HepG2 (cell line): Measurements from ENCODE around the gene ZNF563. TPM values are rescaled to one million over a fixed set of nuclear protein-coding genes. Genes with fewer than 3 reads are reported as not detected.

Experiments
- ATAC-seq: fragments of 200-7000 bp; cut with Tn5 transposase; 3 replicates; pipeline ENCODE4 v1.9.1; 2020; ENCODE audit warnings: mild to moderate bottlenecking, moderate library complexity
- BruUV-seq: library from RNA; stranded (reverse); fragments of 400-500 nt; replicated peaks from 2 replicates; lab custom pipeline; 2021; lab: Mats Ljungman, UMichigan
- CTCF ChIA-PET: fragments of 300-600 bp; formaldehyde crosslinking; extraction: SDS; loops from one replicate; lab custom pipeline; 2021; ENCODE audit warnings: low total read pairs, inconsistent platforms, low intra/inter-chr PET ratio; lab: Yijun Ruan, JAX
- POLR2A ChIA-PET: fragments of 350-600 bp; sonication (Branson Sonifier 250); formaldehyde crosslinking; loops from one replicate; lab custom pipeline; 2020; ENCODE audit warnings: antibody characterized with exemption, inconsistent platforms; lab: Yijun Ruan, JAX
- DNase-seq: peaks from one replicate; pipeline ENCODE4 v3.0.0-alpha.2; 2015; ENCODE audit warnings: low spot score
- FAIRE-seq: peaks from 3 replicates; lab custom pipeline; 2011; peaks lifted over from hg19 to GRCh38; lab: Jason Lieb, UNC
- H2AFZ ChIP-seq: one replicate; pipeline ENCODE4 v1.6.1; 2011; ENCODE audit warnings: low read length, inconsistent platforms
- H3K27ac ChIP-seq: fragments of 300-600 bp; 3 replicates; pipeline ENCODE4 v1.8.0; 2011; ENCODE audit warnings: mixed run types, mild to moderate bottlenecking, mixed read lengths, low read length, inconsistent platforms; ENCODE audit not compliant: insufficient read depth; ENCODE audit errors: extremely low read length
- H3K27me3 ChIP-seq, 2 experiments: fragments of 200-600 bp in 1 of 2; 2 replicates in 1 of 2; 3 replicates in 1 of 2; pipeline versions ENCODE4 v1.6.0 to v1.8.0; 2011; ENCODE audit warnings: low read length in 2 of 2, mild to moderate bottlenecking in 2 of 2, moderate library complexity in 2 of 2, inconsistent platforms in 1 of 2; ENCODE audit not compliant: insufficient read depth in 2 of 2, control insufficient read depth in 1 of 2
- H3K36me3 ChIP-seq, 2 experiments: fragments of 200-600 bp in 1 of 2; replicated peaks in 1 of 2; 2 replicates in 1 of 2; 3 replicates in 1 of 2; pipeline versions ENCODE4 v1.5.1 to v1.8.0; 2011; ENCODE audit warnings: low read length in 2 of 2, inconsistent platforms in 1 of 2; ENCODE audit not compliant: insufficient read depth in 2 of 2, control insufficient read depth in 1 of 2
- H3K4me1 ChIP-seq: 2 replicates; pipeline ENCODE4 v1.5.1; 2012; ENCODE audit warnings: low read length, inconsistent platforms; ENCODE audit not compliant: insufficient read depth
- H3K4me2 ChIP-seq: 2 replicates; pipeline ENCODE4 v1.6.0; 2011; ENCODE audit warnings: low read depth, low read length, inconsistent platforms
- H3K4me3 ChIP-seq, 3 experiments: fragments of 200-600 bp in 1 of 3; sonication (generic), shearing (Covaris generic) in 1 of 3; replicated peaks in 1 of 3; 2 replicates each; pipeline ENCODE4 v1.5.1; 2011 to 2016; ENCODE audit warnings: low read length in 3 of 3, inconsistent platforms in 2 of 3, low read depth in 2 of 3, mild to moderate bottlenecking in 2 of 3, control low read depth in 1 of 3, mixed read lengths in 1 of 3; ENCODE audit not compliant: insufficient read depth in 1 of 3
- H3K79me2 ChIP-seq: one replicate; pipeline ENCODE4 v1.6.1; 2011; ENCODE audit warnings: low read length, inconsistent platforms; ENCODE audit not compliant: insufficient read depth
- H3K9ac ChIP-seq: 2 replicates; pipeline ENCODE4 v1.6.0; 2011; ENCODE audit warnings: mild to moderate bottlenecking, low read depth, low read length, inconsistent platforms; ENCODE audit not compliant: insufficient read depth
- H3K9me3 ChIP-seq: 2 replicates; pipeline ENCODE4 v1.5.1; 2012; ENCODE audit warnings: mild to moderate bottlenecking, low read length
- H4K20me1 ChIP-seq: 2 replicates; pipeline ENCODE4 v1.6.0; 2011; ENCODE audit warnings: inconsistent platforms, mild to moderate bottlenecking, low read length, moderate library complexity; ENCODE audit not compliant: insufficient read depth
- ARHGAP35 ChIP-seq: sonication (generic); formaldehyde crosslinking; IDR thresholded peaks from 2 replicates; pipeline ENCODE4 v1.9.0; 2022; ENCODE audit warnings: mild to moderate bottlenecking, inconsistent platforms, moderate library complexity, missing genetic modification reagents, borderline replicate concordance
- FIP1L1 ChIP-seq: fragments of 200-400 bp; formaldehyde crosslinking; IDR thresholded peaks from 2 replicates; pipeline ENCODE4 v1.6.1; 2018; ENCODE audit warnings: low read depth, mild to moderate bottlenecking, low read length, moderate library complexity, borderline replicate concordance; ENCODE audit not compliant: insufficient read depth
- GLI4 ChIP-seq: sonication (generic); formaldehyde crosslinking; IDR thresholded peaks from 2 replicates; pipeline ENCODE4 v1.5.1; 2020; ENCODE audit warnings: missing genetic modification reagents, mild to moderate bottlenecking, moderate library complexity, borderline replicate concordance
- GTF2F1 ChIP-seq: fragments of 150-350 bp; IDR thresholded peaks from 2 replicates; pipeline ENCODE4 v1.6.1; 2014; ENCODE audit warnings: low read length
- KDM5B ChIP-seq: sonication (generic); formaldehyde crosslinking; IDR thresholded peaks from 2 replicates; pipeline ENCODE4 v1.4.0; 2020; ENCODE audit warnings: missing genetic modification reagents, mild to moderate bottlenecking, borderline replicate concordance
- MNT ChIP-seq: fragments of 450-650 bp; IDR thresholded peaks from 2 replicates; pipeline ENCODE4 v1.6.1; 2016
- SP4 ChIP-seq: sonication (generic); formaldehyde crosslinking; IDR thresholded peaks from 2 replicates; pipeline ENCODE4 v1.8.1; 2023; ENCODE audit warnings: mild to moderate bottlenecking, missing genetic modification reagents
- TBX3 ChIP-seq: fragments of 450-650 bp; IDR thresholded peaks from 2 replicates; pipeline ENCODE4 v1.6.1; 2017; ENCODE audit warnings: antibody characterized with exemption, mild to moderate bottlenecking, inconsistent platforms, borderline replicate concordance
- TEAD2 ChIP-seq: sonication (generic); formaldehyde crosslinking; IDR thresholded peaks from 2 replicates; pipeline ENCODE4 v1.9.0; 2021; ENCODE audit warnings: missing genetic modification reagents
- ZKSCAN1 ChIP-seq: fragments of 150-350 bp; IDR thresholded peaks from 2 replicates; pipeline ENCODE4 v1.6.1; 2014; ENCODE audit warnings: low read length
- ZNF232 ChIP-seq: sonication (generic); formaldehyde crosslinking; IDR thresholded peaks from 2 replicates; pipeline ENCODE4 v1.4.0; 2020; ENCODE audit warnings: missing genetic modification reagents, borderline replicate concordance
- ZNF747 ChIP-seq: sonication (generic); formaldehyde crosslinking; IDR thresholded peaks from 2 replicates; pipeline ENCODE4 v1.8.1; 2023; ENCODE audit warnings: missing genetic modification reagents, mild to moderate bottlenecking, borderline replicate concordance
- WGBS: methylation state at CpG from one replicate; pipeline ENCODE4 v1.1.6; 2017; ENCODE audit warnings: low lambda C conversion rate; 5-methylcytosine and 5-hydroxymethylcytosine counted together
- in situ Hi-C: cut with HindIII; loops from 2 replicates; pipeline ENCODE4 v1.10.0; 2017; ENCODE audit warnings: low pct_unique_long_range_greater_than_20kb; ENCODE audit not compliant: extremely low pct_ligation_motif_present
- intact Hi-C: fragments of 100-400 bp; cut with micrococcal nuclease; formaldehyde crosslinking; loops from one replicate; pipeline ENCODE4 v1.10.0; 2022; ENCODE audit not compliant: unreplicated experiment
- polyA plus RNA-seq, 8 experiments: library from polyadenylated mRNA; depleted of rRNA in 3 of 8; stranded (reverse) in 7 of 8; unstranded in 1 of 8; fragments of >200 nt; fragmentation: Illumina TruSeq in 4 of 8; extraction: Trizol in 4 of 8; gene quantifications; 2 replicates each; pipeline versions ENCODE4 v1.2.1 to v1.2.3, GENCODE V29; 2011 to 2016; ENCODE audit warnings: low read depth in 4 of 8, missing spikeins in 1 of 8, mixed read lengths in 1 of 8; ENCODE audit not compliant: insufficient read depth in 1 of 8
- total RNA-seq, 5 experiments: library from RNA; depleted of rRNA; stranded (reverse); fragments of >200 nt; fragmentation: Illumina TruSeq; extraction: Trizol; gene quantifications; 2 replicates each; pipeline ENCODE4 v1.2.3, GENCODE V29; 2016; ENCODE audit warnings: low read depth in 1 of 5
- TF ChIP-seq, protein P1 (sequence below): sonication (generic); formaldehyde crosslinking; IDR thresholded peaks from 2 replicates; pipeline ENCODE4 v1.8.1; 2023; ENCODE audit warnings: mild to moderate bottlenecking, inconsistent platforms, moderate library complexity, missing genetic modification reagents, borderline replicate concordance

The ZNF563 gene
- total and polyA plus RNA-seq, 2 of the 13 experiments (the other 11 are each of a cell fraction or from before 2014, with no cell fraction given), result 7.5 to 19.5 TPM

GRCh38 chr19:12294249-12295158, 38.9 kb downstream of the ZNF563 start, which contains the start of gene ZNF44:
ZNF44 (minus strand) TSS chr19:12294883; CDS start chr19:12294694, 189 bp downstream.
- POLR2A ChIA-PET, result interaction anchor here (0.7 to 4.1 kb wide), 14 partner anchors 11 to 317 kb away, joined by 3 to 78 read pairs (median 4); partner anchors contain the start of genes ZNF136, ZNF442, ZNF563 and ZNF625
- ATAC-seq (peak; percentile 94), FAIRE-seq (peak; percentile 94), DNase-seq (peak; percentile 99)
- Histone ChIP-seq H3K9ac (peak within 1 kb of the TSS; percentile 88), H3K79me2 (peaks cover 42% of the 10 kb centered on the region), H3K27me3 (no peaks in the 10 kb centered on the region), H3K4me1 (peaks cover 39% of the 10 kb centered on the region), H3K27ac (peak within 1 kb of the TSS; percentile 91), H3K36me3 (peaks cover 0 to 11% of the 10 kb centered on the region in 2 experiments; a peak in 1 of 5 replicates), H3K9me3 (no peaks in the 10 kb centered on the region), H2AFZ (no peak within 1 kb of the TSS), H4K20me1 (no peaks in the 10 kb centered on the region), H3K4me3 (peak within 1 kb of the TSS; percentile 83 to 97 (median 89)), H3K4me2 (peak within 1 kb of the TSS; percentile 70)
- in situ Hi-C loops (loop anchor here (5.0 to 10.0 kb wide), 2 partner anchors 38 to 70 kb away; partner anchors contain the start of genes ZNF442 and ZNF563), intact Hi-C loops (loop anchor here (1.0 to 5.0 kb wide), 2 partner anchors 37 to 203 kb away; no protein-coding TSS in a partner anchor)
- CTCF ChIA-PET, result no interaction called here
- BruUV-seq, result TSS peak; percentile 94
- 0% methylated on average over 13 of the region's 66 CpGs for WGBS
- TF ChIP-seq ZKSCAN1 (no peak), TBX3 (peak; percentile 33; the same call in 1 of the 2 replicates), GLI4 (CRISPR knock-in tag) (peak; percentile 64; the same call in 1 of the 2 replicates), GTF2F1 (no peak), SP4 (peak; percentile 84), MNT (peak; percentile 5; the same call in 1 of the 2 replicates), TEAD2 (CRISPR knock-in tag) (no peak), ZNF747 (peak; percentile 49; the same call in 1 of the 2 replicates), FIP1L1 (0 out of 2 replicates have a peak, but pooled peaks have one; percentile 67), KDM5B (CRISPR knock-in tag) (peak; percentile 78; the same call in 1 of the 2 replicates), ZNF232 (CRISPR knock-in tag) (0 out of 2 replicates have a peak, but pooled peaks have one; percentile 13), ARHGAP35 (CRISPR knock-in tag) (no peak)
- TF ChIP-seq, protein P1, sequence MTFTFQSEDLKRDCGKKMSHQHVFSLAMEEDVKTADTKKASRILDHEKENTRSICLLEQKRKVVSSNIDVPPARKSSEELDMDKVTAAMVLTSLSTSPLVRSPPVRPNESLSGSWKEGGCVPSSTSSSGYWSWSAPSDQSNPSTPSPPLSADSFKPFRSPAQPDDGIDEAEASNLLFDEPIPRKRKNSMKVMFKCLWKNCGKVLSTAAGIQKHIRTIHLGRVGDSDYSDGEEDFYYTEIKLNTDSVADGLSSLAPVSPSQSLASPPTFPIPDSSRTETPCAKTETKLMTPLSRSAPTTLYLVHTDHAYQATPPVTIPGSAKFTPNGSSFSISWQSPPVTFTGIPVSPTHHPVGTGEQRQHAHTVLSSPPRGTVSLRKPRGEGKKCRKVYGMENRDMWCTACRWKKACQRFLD (CRISPR knock-in tag), result peak; percentile 45; the same call in 1 of the 2 replicates
